GM23248 (cell line): ENCODE results near the gene GSE1.

ENCODE experiments used
- EZH2 ChIP-seq: fragments of 200-600 bp; sonication (generic); IDR thresholded peaks from 2 replicates; pipeline ENCODE4 v1.6.1; 2018; ENCODE audit warnings: antibody characterized with exemption, mild to moderate bottlenecking; ENCODE audit not compliant: insufficient read depth, poor library complexity, severe bottlenecking
- EZH2phosphoT487 ChIP-seq: fragments of 200-600 bp; sonication (generic); IDR thresholded peaks from 2 replicates; pipeline ENCODE4 v1.6.1; 2018; ENCODE audit warnings: antibody characterized with exemption, moderate library complexity, mild to moderate bottlenecking, low read depth; ENCODE audit not compliant: insufficient read depth

DNA sequence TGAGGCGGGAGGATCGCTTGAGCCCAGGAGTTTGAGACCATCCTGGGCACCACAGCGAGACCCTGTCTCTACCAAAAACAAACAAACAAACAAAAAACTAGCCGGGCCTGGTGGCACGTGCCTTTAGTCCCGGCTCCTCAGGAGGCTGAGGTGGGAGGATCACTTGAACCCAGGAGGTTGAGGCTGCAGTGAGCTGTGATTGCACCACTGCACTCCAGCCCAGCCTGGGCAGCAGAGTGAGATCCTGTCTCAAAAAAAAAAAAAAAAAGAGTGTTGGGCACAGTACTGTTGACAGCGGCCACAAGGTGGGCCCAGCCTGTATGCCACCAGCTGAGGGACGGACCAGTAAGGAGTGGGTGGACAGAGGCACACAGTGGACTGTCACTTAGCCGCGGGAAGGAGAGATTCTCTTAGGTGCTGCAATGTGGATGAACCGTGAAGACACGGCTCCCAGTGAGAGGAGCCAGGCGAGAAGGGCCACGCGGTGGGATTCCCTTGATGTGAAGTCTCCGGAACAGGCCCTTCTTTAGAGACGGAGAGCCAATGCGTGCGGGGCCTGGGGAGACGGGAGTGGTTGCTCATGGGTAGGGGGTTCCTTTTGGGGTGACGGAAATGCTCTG is 31.1 kb downstream of the GSE1 start:
- TF ChIP-seq EZH2 (no peak), EZH2phosphoT487 (no peak)
